ENCODE measurements around the gene AAR2.

The AAR2 gene

GRCh38 chr20:36218380-36219064 is 17.8 kb upstream of the AAR2 start:
- no peak for DNase-seq (ENCODE audit: low read depth in 4 of 4, low spot score in 1 of 4)

- no peak for DNase-seq (ENCODE audit: low read depth in 4 of 4, low spot score in 1 of 4)
Observed at GRCh38 chr20:36219671-36220220, 16.5 kb upstream of the AAR2 start.

- no peak for DNase-seq (ENCODE audit: low read depth in 4 of 4, low spot score in 1 of 4)
Observed at GRCh38 chr20:36225666-36226065, 10.6 kb upstream of the AAR2 start.

- no peak for DNase-seq (ENCODE audit: low read depth in 4 of 4, low spot score in 1 of 4)
Observed at GRCh38 chr20:36228770-36229169, 7.5 kb upstream of the AAR2 start.

- DNase-seq (ENCODE audit: low read depth in 4 of 4, low spot score in 1 of 4), result no peak
Observed at GRCh38 chr20:36230019-36230418, 6.3 kb upstream of the AAR2 start.

GRCh38 chr20:36231331-36231730 is 4.9 kb upstream of the AAR2 start:
- no peak for DNase-seq (ENCODE audit: low read depth in 4 of 4, low spot score in 1 of 4)

- no peak for DNase-seq (ENCODE audit: low read depth in 4 of 4, low spot score in 1 of 4)
Observed at GRCh38 chr20:36234771-36235320, 1.4 kb upstream of the AAR2 start.

- DNase-seq (ENCODE audit: low read depth in 4 of 4, low spot score in 1 of 4), result no peak
Observed at GRCh38 chr20:36236786-36237121, 476 bp downstream of the AAR2 start.

GRCh38 chr20:36237477-36237876 is 1.2 kb downstream of the AAR2 start:
- DNase-seq (ENCODE audit: low read depth in 4 of 4, low spot score in 1 of 4), result no peak

GRCh38 chr20:36238153-36238552 is 1.9 kb downstream of the AAR2 start:
- no peak for DNase-seq (ENCODE audit: low read depth in 4 of 4, low spot score in 1 of 4)

GRCh38 chr20:36238760-36239159 is 2.5 kb downstream of the AAR2 start:
- no peak for DNase-seq (ENCODE audit: low read depth in 4 of 4, low spot score in 1 of 4)

- no peak for DNase-seq (ENCODE audit: low read depth in 4 of 4, low spot score in 1 of 4)
Observed at GRCh38 chr20:36240076-36240475, 3.8 kb downstream of the AAR2 start.

- no peak for DNase-seq (ENCODE audit: low read depth in 4 of 4, low spot score in 1 of 4)
Observed at GRCh38 chr20:36241678-36242077, 5.4 kb downstream of the AAR2 start.

GRCh38 chr20:36243726-36244125 is 7.4 kb downstream of the AAR2 start:
- DNase-seq (ENCODE audit: low read depth in 4 of 4, low spot score in 1 of 4), result no peak

GRCh38 chr20:36246401-36246800 is 10.1 kb downstream of the AAR2 start:
- no peak for DNase-seq (ENCODE audit: low read depth in 4 of 4, low spot score in 1 of 4)

- DNase-seq (ENCODE audit: low read depth in 4 of 4, low spot score in 1 of 4), result no peak
Observed at GRCh38 chr20:36248836-36249235, 12.6 kb downstream of the AAR2 start.

- no peak for DNase-seq (ENCODE audit: low read depth in 4 of 4, low spot score in 1 of 4)
Observed at GRCh38 chr20:36249450-36249849, 13.2 kb downstream of the AAR2 start.

GRCh38 chr20:36251426-36251825 is 15.1 kb downstream of the AAR2 start:
- DNase-seq (ENCODE audit: low read depth in 4 of 4, low spot score in 1 of 4), result no peak

GRCh38 chr20:36252511-36252910 is 16.2 kb downstream of the AAR2 start:
- DNase-seq (ENCODE audit: low read depth in 4 of 4, low spot score in 1 of 4), result no peak

- DNase-seq (ENCODE audit: low read depth in 4 of 4, low spot score in 1 of 4), result no peak
Observed at GRCh38 chr20:36253036-36253435, 16.8 kb downstream of the AAR2 start.

GRCh38 chr20:36254076-36254475 is 17.8 kb downstream of the AAR2 start:
- DNase-seq (ENCODE audit: low read depth in 4 of 4, low spot score in 1 of 4), result no peak

GRCh38 chr20:36255445-36255844 is 19.2 kb downstream of the AAR2 start:
- no peak for DNase-seq (ENCODE audit: low read depth in 4 of 4, low spot score in 1 of 4)

Measured in stimulated activated CD4-positive, alpha-beta T cell treated with anti-CD3 and anti-CD28 coated beads, Interleukin-1b, Interleukin-23, amount 100 ng/mL, for 24 hours (primary cell).